Tibial nerve (tissue), 4 donors: ENCODE results near the gene GALE.
"Not testable (repeated sequence)": the region's sequence is repeated elsewhere in the genome, so short reads cannot be mapped to it uniquely, and the experiment has no call there.

Experiments used
- EP300 ChIP-seq, 2 donors: sonication (generic); formaldehyde crosslinking; IDR thresholded peaks; one replicate each; pipeline ENCODE4 v1.6.1; 2017; ENCODE audit warnings: antibody characterized with exemption in 2 of 2, mild to moderate bottlenecking in 1 of 2
- POLR2A ChIP-seq, 2 donors: fragments of 450-650 bp; IDR thresholded peaks; one replicate each; pipeline ENCODE4 v1.6.1; 2017; ENCODE audit warnings: antibody characterized with exemption in 2 of 2, mild to moderate bottlenecking in 2 of 2, moderate library complexity in 2 of 2
- TF ChIP-seq, protein P1 (sequence below), 5 experiments: fragments of 200-600 bp in 3 of 5; fragments of 450-650 bp in 2 of 5; sonication (generic) in 3 of 5; IDR thresholded peaks; one replicate each; pipeline ENCODE4 v1.5.1; 2016 to 2019; ENCODE audit warnings: antibody characterized with exemption in 5 of 5, mild to moderate bottlenecking in 3 of 5, moderate library complexity in 2 of 5

DNA sequence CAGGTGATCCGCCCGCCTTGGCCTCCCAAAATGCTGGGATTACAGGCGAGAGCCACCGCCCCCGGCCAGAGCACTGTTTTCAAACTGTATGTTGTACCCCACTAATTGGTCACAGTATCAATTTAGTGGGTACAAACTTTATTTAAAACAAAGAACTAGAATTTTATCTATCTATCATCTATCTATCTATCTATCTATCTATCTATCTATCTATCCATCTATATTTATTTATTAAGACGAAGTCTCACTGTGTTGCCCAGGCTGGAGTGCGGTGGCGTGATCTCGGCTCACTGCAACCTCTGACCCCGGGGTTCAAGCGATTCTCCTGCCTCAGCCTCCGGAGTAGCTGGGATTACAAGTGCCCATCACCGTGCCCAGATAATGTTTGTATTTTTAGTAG, 26.0 kb upstream of the GALE start:
- TF ChIP-seq, protein P1, sequence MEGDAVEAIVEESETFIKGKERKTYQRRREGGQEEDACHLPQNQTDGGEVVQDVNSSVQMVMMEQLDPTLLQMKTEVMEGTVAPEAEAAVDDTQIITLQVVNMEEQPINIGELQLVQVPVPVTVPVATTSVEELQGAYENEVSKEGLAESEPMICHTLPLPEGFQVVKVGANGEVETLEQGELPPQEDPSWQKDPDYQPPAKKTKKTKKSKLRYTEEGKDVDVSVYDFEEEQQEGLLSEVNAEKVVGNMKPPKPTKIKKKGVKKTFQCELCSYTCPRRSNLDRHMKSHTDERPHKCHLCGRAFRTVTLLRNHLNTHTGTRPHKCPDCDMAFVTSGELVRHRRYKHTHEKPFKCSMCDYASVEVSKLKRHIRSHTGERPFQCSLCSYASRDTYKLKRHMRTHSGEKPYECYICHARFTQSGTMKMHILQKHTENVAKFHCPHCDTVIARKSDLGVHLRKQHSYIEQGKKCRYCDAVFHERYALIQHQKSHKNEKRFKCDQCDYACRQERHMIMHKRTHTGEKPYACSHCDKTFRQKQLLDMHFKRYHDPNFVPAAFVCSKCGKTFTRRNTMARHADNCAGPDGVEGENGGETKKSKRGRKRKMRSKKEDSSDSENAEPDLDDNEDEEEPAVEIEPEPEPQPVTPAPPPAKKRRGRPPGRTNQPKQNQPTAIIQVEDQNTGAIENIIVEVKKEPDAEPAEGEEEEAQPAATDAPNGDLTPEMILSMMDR (IDR thresholded peaks at IDR 0.05) = not testable (repeated sequence)
- TF ChIP-seq POLR2A, EP300 (IDR thresholded peaks at IDR 0.05): not testable (repeated sequence)
